Measurements from ENCODE around the gene MAP2K5.

Gene MAP2K5

DNA sequence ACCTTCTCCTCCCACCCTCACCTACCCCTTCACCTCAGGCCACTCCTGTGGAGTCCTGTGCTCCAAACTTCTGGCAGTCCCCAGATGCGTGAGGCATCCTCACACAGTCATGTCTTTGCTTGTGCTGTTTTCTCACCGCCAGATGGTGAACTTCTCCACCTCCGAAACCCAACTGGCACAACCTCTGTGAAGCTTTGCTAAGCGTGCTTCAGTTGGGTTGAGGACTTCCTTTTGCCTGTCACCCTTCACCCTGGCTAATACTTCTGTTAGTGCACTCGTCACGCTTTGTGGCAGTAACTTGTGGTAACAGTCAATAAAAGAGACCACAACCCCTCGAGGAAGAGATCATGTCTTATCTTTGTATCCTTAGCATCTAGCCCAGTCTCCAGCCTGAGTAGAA is 240.8 kb downstream of the MAP2K5 start:
- DNase-seq (ENCODE audit: low spot score): no peak

GRCh38 chr15:67784090-67784781 is 241.7 kb downstream of the MAP2K5 start:
- no peak for DNase-seq (ENCODE audit: low spot score)

DNA sequence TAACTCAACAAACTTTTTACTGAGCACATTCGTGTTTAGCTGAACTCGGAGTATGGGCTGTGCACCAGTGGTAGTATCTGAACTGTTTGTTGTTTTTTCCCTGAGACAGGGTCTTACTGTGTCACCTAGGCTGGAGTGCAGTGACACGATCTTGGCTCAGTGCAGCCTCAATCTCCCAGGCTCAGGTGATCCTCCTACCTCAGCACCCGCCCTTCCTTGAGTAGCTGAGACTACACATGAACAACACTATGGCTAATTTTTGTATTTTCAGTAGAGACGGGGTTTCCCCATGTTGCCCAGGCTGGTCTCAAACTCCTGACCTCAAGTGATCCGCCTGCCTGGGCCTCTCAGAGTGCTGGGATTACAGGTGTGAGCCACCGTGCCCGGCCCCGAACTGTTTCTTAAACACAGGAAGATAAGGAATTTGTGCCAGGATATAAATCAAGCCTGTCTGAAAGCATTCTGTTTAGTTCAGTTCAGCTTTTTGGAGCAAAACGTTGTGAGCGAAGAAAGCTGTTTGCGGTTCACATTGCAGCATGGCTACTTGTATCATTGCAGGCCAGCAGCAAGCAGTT is 242.4 kb downstream of the MAP2K5 start:
- DNase-seq (ENCODE audit: low spot score): no peak

GRCh38 chr15:67785431-67785830 is 242.9 kb downstream of the MAP2K5 start:
- DNase-seq (ENCODE audit: low spot score): no peak

DNA sequence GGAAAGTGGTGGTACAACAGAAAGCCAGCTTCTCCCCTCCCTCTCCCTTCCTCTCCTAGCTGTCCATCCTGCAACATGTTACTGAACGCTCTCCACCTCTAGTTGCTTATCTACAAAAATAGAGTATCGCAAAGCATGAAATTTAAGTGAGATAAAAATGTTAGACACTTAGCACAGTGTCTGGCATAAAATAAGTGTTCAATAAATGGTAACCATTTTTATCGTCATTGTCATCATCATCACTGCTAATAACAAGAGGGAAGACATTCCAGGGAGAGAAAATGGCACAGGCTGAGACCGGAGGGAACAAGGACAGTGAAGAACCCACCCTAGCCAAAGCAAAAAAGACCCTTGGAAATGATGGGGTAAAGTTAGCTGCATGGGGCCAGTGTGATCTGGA is 244.1 kb downstream of the MAP2K5 start:
- DNase-seq (ENCODE audit: low spot score): no peak

DNA sequence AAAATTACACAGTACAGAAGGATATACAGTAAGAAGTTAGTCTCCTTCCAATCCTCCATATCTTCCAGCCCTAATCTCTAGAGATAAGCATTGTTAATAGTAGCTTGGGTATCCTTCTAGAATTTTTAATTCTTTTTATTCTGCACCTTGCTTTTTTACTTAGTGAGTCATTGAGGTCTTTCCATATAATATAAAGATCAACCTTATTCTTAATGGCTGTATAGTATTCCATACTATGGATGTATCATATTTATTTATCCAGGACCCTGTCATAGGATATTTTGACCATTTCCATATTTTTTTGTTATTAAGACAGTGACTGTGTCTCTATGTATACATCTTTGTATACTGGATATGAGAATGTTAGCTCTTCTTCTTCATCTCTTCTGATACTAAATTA is 246.5 kb downstream of the MAP2K5 start:
- no peak for DNase-seq (ENCODE audit: low spot score)

GRCh38 chr15:67790610-67791319 is 248.3 kb downstream of the MAP2K5 start:
- no peak for DNase-seq (ENCODE audit: low spot score)

GRCh38 chr15:67792250-67792942 is 249.9 kb downstream of the MAP2K5 start:
- DNase-seq (ENCODE audit: low spot score): no peak

DNA sequence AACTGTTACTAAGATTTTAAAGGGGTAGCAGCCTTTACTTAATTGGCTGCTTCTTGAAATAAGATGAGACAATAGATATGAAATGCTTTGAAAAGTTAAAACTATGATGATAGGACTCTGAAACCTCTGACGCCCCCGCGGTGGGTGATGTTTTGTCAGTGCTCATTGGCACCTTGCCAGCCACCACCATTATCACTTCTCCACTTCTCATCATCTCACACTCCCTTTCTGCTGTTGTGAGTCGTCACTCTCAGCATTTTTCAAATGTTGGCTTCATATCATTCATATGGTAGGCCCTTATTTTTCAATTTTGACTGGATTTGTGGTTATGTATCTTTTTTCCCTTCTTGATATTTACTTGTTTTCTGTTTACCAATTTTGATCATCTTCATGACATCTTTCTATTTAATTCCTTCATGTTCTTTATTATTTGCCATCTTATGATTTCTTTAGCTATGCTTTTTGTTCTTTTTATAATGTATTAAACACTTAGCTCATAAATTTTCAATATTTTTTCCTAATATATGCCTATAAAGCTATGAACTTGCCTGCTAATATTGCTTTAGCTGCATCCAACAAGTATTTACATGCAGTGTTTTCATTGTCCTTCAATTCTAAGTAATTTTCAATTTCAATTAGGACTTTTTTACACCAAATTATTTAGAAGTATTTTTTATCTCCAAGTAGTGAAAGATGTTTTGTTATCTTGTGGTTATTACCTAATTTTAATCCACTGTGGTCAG is 252.5 kb downstream of the MAP2K5 start:
- DNase-seq (ENCODE audit: low spot score): no peak

DNA sequence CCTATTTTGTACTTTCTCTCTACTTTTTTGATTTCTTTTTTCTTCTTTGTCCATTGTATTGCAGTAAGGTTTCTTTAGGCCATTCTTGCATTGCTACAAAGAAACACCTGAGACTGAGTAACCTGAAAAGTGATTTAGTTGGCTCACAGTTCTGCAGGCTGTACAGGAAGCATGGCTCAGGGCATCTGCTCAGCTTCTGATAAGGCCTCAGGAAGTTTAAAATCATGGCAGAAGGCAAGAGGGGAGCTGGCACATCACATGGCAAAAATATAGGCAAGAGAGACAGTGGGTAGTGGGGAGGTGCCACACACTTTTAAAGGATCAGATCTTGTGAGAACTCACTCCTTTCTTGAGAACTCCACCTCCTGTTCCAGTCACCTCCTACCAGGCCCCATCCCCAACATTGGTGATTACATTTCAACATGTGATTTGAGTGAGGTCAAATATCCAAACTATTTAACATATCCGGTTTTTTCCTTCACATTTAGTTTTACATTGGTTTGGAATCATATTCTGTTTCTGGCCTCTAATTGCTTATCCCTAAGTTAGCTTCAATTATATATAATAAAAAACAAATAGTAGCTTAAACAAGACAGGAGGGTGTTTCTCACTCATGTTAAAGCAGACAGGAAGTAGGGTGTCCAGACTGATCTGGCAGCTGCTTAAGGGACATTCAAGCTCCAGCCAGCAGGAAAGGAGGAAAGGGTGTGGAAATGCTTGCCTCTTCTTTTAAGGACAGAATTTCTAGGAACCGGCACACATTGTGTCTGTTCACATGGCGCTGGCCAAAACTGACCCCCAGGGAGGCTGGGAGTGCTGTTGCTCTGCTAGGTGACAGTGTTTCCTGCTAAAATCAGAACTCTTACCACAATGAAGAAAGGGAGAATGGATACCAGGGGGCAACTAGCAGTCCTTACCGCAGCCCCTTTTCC is 254.0 kb downstream of the MAP2K5 start:
- DNase-seq (ENCODE audit: low spot score): no peak

- DNase-seq (ENCODE audit: low spot score): no peak
Observed at GRCh38 chr15:67799801-67800205, 257.3 kb downstream of the MAP2K5 start.

DNA sequence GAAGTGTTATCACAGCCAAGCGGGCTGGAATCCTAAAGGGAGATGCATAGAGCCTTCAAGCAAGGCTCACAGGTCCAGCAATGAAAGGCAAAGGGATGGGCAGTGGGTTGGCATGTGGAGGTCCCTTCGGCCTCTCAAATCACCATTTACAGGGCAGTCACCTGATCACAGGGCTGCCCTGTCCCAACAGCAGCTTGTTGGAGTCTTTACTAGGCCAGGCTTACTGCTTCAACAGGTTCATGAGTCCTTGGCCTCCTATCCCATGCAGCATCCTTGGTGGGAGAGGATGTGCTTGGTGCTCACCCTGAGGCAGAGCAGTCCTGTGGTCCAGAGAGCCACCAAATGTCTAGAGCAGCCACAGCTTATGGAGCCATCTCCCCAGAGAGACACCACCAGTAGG is 258.6 kb downstream of the MAP2K5 start:
- no peak for DNase-seq (ENCODE audit: low spot score)

- no peak for DNase-seq (ENCODE audit: low spot score)
Observed at GRCh38 chr15:67801926-67802914, 259.7 kb downstream of the MAP2K5 start.

DNA sequence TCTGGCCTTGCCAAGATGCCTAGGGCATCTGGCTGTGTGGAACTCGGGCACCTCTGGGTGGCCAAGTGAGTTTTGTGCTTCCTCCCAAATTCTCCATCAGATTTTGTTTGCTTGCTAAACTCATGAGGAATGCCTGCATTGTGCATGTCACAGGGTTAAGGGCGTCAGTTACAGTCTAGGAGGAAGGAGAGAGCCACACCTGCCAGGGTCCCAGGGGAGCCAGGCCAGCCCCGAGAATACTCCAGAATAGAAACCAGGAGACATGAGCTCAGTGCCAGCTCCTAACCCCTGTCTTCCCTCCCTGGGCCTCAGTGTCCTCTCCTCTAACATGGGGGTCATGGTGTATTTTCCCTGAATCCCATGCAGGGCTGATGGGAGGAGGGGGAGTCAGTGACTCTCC is 260.8 kb downstream of the MAP2K5 start:
- no peak for DNase-seq (ENCODE audit: low spot score)

DNA sequence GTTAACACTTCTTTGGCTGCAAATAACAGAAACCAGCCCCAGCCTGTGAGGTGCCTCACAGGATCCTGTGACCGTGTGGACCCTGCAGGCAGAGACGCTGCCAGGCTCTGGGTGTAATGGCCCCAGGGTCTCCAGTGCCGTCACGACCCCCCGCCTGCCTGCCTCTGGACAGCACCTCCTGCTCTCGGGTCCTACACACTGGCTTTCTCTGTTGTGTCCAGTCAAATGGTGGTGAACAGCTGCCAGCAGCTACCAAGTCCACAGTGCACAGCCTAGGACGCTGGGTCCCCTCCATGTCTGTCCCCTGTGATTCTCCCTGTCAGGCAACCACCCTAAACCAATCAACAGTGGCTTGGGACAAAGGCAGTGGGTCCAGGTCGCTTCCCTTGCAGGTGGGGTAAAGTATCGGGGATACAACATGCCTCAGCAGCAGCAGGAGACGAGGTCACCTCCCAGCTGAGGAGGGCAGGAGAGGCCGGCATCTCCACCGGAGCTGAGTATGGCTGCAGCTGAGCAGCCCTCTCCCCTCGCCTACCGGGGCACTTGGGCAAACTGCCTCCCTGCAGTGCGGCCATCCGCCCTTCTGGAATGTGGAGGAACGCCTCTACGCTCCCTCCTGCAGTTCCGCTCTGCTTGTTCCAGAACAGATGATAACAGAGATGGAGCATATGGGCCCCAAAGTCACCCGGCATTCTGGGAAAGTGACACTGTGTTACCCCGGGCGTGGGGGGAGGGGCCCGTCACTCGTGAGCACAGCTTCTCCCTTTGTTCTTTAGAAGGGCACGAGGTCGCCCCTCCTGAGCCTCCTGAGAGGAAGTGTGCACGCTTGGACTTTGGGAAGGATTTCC is 261.7 kb downstream of the MAP2K5 start:
- peak; percentile 19 for DNase-seq (ENCODE audit: low spot score)

DNA sequence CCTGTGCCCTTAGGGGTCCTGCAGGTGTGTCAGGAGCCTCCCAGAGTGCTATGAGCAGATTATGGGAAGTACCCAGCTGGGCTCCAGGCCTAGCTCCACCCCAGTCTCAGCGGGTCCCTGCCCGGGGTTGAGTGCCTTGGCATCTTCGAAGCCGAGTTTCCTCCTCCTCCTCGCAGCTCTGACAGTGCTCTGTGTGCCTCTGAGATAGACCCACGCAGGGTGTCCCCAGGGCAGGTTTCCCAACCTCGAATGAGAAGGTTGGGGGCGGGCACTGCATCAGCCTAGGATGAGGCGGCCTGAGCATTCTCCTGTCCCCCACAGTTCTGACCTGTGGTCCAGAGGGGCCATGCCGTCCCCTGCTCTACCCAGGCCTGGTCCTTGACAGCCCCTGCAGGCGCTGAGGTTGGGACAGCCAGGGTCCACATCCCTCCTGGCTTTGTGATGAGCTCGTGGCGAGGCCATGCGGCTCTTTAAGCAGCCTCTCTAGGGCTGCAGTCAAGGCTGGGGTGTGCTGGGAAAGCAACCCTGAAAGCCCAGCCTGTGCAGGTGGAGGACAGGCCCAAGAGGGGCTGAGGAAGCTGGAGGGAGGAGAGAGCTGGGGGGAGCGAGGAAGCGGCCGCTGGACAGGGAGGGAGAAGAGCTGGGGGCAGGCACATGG is 262.6 kb downstream of the MAP2K5 start:
- DNase-seq (ENCODE audit: low spot score): no peak

GRCh38 chr15:67805666-67806516 is 263.4 kb downstream of the MAP2K5 start:
- no peak for DNase-seq (ENCODE audit: low spot score)
